GM23338 (cell line): ENCODE data around the gene GPATCH1. TPM values are rescaled to one million over a fixed set of nuclear protein-coding genes. Genes with fewer than 3 reads are reported as not detected.
A peak's percentile ranks its signal among the peaks of the same experiment; 100 is the strongest.

ENCODE experiments used
- ATAC-seq: fragments of 200-7000 bp; cut with Tn5 transposase; 3 replicates; pipeline ENCODE4 v1.9.1; 2020
- DNase-seq: peaks from one replicate; pipeline ENCODE4 v3.0.0-alpha.2; 2015; ENCODE audit warnings: low spot score
- H2AFZ ChIP-seq: fragments of 200-600 bp; sonication (generic); 2 replicates; pipeline ENCODE4 v1.8.0; 2016; ENCODE audit warnings: antibody characterized with exemption, mild to moderate bottlenecking, moderate library complexity
- H3F3A ChIP-seq: fragments of 200-600 bp; sonication (generic); replicated peaks from 2 replicates; pipeline ENCODE4 v1.8.0; 2017; ENCODE audit warnings: antibody characterized with exemption, mixed run types, low read depth
- H3K27ac ChIP-seq: fragments of 200-600 bp; sonication (generic); 2 replicates; pipeline ENCODE4 v1.6.1; 2016; ENCODE audit warnings: low read depth
- H3K27me3 ChIP-seq: fragments of 200-600 bp; sonication (generic); 2 replicates; pipeline ENCODE4 v1.8.0; 2016; ENCODE audit warnings: mild to moderate bottlenecking, mixed run types, moderate library complexity; ENCODE audit not compliant: insufficient read depth
- H3K36me3 ChIP-seq: fragments of 200-600 bp; sonication (generic); 2 replicates; pipeline ENCODE4 v1.8.0; 2016; ENCODE audit warnings: mild to moderate bottlenecking; ENCODE audit not compliant: insufficient read depth
- H3K4me1 ChIP-seq: fragments of 200-600 bp; sonication (generic); 2 replicates; pipeline ENCODE4 v1.8.0; 2016; ENCODE audit warnings: mild to moderate bottlenecking, moderate library complexity; ENCODE audit not compliant: insufficient read depth
- H3K4me2 ChIP-seq: fragments of 200-600 bp; sonication (generic); 2 replicates; pipeline ENCODE4 v1.7.1; 2017; ENCODE audit warnings: mixed run types
- H3K4me3 ChIP-seq: fragments of 200-600 bp; sonication (generic); 2 replicates; pipeline ENCODE4 v1.6.1; 2016; ENCODE audit warnings: mixed run types
- H3K79me2 ChIP-seq: fragments of 200-600 bp; sonication (generic); replicated peaks from 2 replicates; pipeline ENCODE4 v1.8.0; 2017; ENCODE audit warnings: mild to moderate bottlenecking; ENCODE audit not compliant: insufficient read depth
- H3K9me2 ChIP-seq: fragments of 200-600 bp; sonication (generic); 2 replicates; pipeline ENCODE4 v1.8.0; 2017; ENCODE audit not compliant: insufficient read depth
- H4K20me1 ChIP-seq: fragments of 200-600 bp; sonication (generic); replicated peaks from 2 replicates; pipeline ENCODE4 v1.8.0; 2017; ENCODE audit warnings: mild to moderate bottlenecking; ENCODE audit not compliant: insufficient read depth
- H3K27ac Mint-ChIP-seq: 2 replicates; pipeline ENCODE4 v1.8.0; 2020; ENCODE audit warnings: inconsistent platforms, mild to moderate bottlenecking, moderate library complexity, mixed read lengths
- H3K27me3 Mint-ChIP-seq: 3 replicates; pipeline ENCODE4 v1.8.0; 2022; ENCODE audit warnings: low read depth, mild to moderate bottlenecking, moderate library complexity, mixed read lengths, inconsistent platforms; ENCODE audit not compliant: insufficient read depth, poor library complexity
- H3K36me3 Mint-ChIP-seq: 3 replicates; pipeline ENCODE4 v1.8.0; 2021; ENCODE audit warnings: low read depth, mild to moderate bottlenecking, inconsistent platforms, moderate library complexity, mixed read lengths
- H3K4me1 Mint-ChIP-seq: 3 replicates; pipeline ENCODE4 v1.8.0; 2020; ENCODE audit warnings: mild to moderate bottlenecking, inconsistent platforms, mixed read lengths
- H3K4me3 Mint-ChIP-seq: 3 replicates; pipeline ENCODE4 v1.8.0; 2021; ENCODE audit warnings: moderate library complexity, mild to moderate bottlenecking, inconsistent platforms, mixed read lengths
- H3K9me3 Mint-ChIP-seq: 3 replicates; pipeline ENCODE4 v1.8.0; 2020; ENCODE audit warnings: moderate library complexity, mild to moderate bottlenecking, inconsistent platforms, mixed read lengths
- EZH2phosphoT487 ChIP-seq: fragments of 200-600 bp; sonication (generic); IDR thresholded peaks from one replicate; pipeline ENCODE4 v1.8.1; 2018; ENCODE audit warnings: antibody characterized with exemption; ENCODE audit not compliant: unreplicated experiment
- NANOG ChIP-seq: IDR thresholded peaks from 2 replicates; pipeline ENCODE4 v1.6.1; 2016; ENCODE audit warnings: antibody characterized with exemption, borderline replicate concordance
- polyA plus RNA-seq: library from polyadenylated mRNA; unstranded; fragments of >200 nt; fragmentation: Nextera tagmentation; extraction: Ambion mirVana; gene quantifications from 2 replicates; pipeline ENCODE4 v1.2.1, GENCODE V29; 2016
- total RNA-seq: library from RNA; depleted of rRNA; stranded (reverse); fragments of >200 nt; shearing (Covaris generic); gene quantifications from 2 replicates; pipeline ENCODE4 v1.2.3, GENCODE V29; 2014
- TF ChIP-seq, protein P1 (sequence below): IDR thresholded peaks from one replicate; pipeline ENCODE4 v1.6.1; 2018; ENCODE audit warnings: antibody characterized with exemption; ENCODE audit not compliant: unreplicated experiment
- TF ChIP-seq, protein P2 (sequence below), 2 experiments: fragments of 200-600 bp in 1 of 2; sonication (generic) in 1 of 2; conservative IDR thresholded peaks; 2 replicates each; pipeline versions ENCODE4 v1.5.1 to v1.6.1; 2016 to 2017; ENCODE audit warnings: antibody characterized with exemption in 2 of 2, low read depth in 2 of 2, mild to moderate bottlenecking in 2 of 2, moderate library complexity in 1 of 2
- TF ChIP-seq, protein P3 (sequence below): IDR thresholded peaks from 2 replicates; pipeline ENCODE4 v1.6.1; 2016; ENCODE audit warnings: antibody characterized with exemption

Gene GPATCH1
- total and polyA plus RNA-seq, 2 experiments from 2014 or later = 12.0 to 13.6 TPM

DNA sequence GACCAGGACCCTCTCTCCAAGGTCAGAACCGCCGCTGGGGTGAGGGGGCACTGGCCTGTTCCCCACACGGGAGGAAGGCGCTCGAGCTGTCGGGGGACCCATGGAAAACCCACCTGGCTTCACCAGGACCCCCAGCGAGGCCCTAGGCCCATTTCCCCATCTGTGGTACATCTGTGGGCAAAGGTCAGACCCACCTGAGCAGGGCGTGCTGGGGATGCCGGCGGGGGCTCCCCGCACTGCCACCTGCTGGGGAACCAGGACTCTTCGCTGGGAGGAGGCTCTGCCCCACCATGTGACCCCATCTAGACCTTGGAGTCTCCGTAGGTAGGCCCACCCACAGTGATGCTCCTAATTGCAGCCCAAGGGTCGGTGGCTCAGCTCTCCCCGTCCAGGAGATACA, 51.4 kb downstream of the GPATCH1 start:
- H3K4me1 Mint-ChIP-seq = peaks cover 6% of the 10 kb centered on the region; the same call in 2 of the 3 replicates
- no peaks in the 10 kb centered on the region for H3K27me3 ChIP-seq
- peak; percentile 70 for DNase-seq
- no peak overlapping the region for H3K4me3 Mint-ChIP-seq
- TF ChIP-seq, protein P1, sequence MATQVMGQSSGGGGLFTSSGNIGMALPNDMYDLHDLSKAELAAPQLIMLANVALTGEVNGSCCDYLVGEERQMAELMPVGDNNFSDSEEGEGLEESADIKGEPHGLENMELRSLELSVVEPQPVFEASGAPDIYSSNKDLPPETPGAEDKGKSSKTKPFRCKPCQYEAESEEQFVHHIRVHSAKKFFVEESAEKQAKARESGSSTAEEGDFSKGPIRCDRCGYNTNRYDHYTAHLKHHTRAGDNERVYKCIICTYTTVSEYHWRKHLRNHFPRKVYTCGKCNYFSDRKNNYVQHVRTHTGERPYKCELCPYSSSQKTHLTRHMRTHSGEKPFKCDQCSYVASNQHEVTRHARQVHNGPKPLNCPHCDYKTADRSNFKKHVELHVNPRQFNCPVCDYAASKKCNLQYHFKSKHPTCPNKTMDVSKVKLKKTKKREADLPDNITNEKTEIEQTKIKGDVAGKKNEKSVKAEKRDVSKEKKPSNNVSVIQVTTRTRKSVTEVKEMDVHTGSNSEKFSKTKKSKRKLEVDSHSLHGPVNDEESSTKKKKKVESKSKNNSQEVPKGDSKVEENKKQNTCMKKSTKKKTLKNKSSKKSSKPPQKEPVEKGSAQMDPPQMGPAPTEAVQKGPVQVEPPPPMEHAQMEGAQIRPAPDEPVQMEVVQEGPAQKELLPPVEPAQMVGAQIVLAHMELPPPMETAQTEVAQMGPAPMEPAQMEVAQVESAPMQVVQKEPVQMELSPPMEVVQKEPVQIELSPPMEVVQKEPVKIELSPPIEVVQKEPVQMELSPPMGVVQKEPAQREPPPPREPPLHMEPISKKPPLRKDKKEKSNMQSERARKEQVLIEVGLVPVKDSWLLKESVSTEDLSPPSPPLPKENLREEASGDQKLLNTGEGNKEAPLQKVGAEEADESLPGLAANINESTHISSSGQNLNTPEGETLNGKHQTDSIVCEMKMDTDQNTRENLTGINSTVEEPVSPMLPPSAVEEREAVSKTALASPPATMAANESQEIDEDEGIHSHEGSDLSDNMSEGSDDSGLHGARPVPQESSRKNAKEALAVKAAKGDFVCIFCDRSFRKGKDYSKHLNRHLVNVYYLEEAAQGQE = no peak
- TF ChIP-seq, protein P2, sequence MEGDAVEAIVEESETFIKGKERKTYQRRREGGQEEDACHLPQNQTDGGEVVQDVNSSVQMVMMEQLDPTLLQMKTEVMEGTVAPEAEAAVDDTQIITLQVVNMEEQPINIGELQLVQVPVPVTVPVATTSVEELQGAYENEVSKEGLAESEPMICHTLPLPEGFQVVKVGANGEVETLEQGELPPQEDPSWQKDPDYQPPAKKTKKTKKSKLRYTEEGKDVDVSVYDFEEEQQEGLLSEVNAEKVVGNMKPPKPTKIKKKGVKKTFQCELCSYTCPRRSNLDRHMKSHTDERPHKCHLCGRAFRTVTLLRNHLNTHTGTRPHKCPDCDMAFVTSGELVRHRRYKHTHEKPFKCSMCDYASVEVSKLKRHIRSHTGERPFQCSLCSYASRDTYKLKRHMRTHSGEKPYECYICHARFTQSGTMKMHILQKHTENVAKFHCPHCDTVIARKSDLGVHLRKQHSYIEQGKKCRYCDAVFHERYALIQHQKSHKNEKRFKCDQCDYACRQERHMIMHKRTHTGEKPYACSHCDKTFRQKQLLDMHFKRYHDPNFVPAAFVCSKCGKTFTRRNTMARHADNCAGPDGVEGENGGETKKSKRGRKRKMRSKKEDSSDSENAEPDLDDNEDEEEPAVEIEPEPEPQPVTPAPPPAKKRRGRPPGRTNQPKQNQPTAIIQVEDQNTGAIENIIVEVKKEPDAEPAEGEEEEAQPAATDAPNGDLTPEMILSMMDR (conservative IDR thresholded peaks at IDR 0.05; ENCODE audit: low read depth in 2 of 2) = peak; percentile 56 to 72
- TF ChIP-seq NANOG = no peak
- no peak for TF ChIP-seq EZH2phosphoT487
- H3K27ac ChIP-seq = no peak overlapping the region
- H3K9me3 Mint-ChIP-seq = no peaks in the 10 kb centered on the region; the same call in 2 of the 3 replicates
- no peaks in the 10 kb centered on the region for H3F3A ChIP-seq
- no peaks in the 10 kb centered on the region for H3K36me3 ChIP-seq
- ATAC-seq = peak; percentile 85
- H3K27ac Mint-ChIP-seq = no peak overlapping the region
- no peak overlapping the region for H3K4me2 ChIP-seq
- H2AFZ ChIP-seq = no peak overlapping the region
- H3K4me1 ChIP-seq = peaks cover 5% of the 10 kb centered on the region
- H4K20me1 ChIP-seq = no peaks in the 10 kb centered on the region
- H3K27me3 Mint-ChIP-seq = peaks cover 9% of the 10 kb centered on the region
- no peak overlapping the region for H3K4me3 ChIP-seq
- peaks cover 17% of the 10 kb centered on the region for H3K36me3 Mint-ChIP-seq
- H3K9me2 ChIP-seq = no peaks in the 10 kb centered on the region
- H3K79me2 ChIP-seq = no peaks in the 10 kb centered on the region

DNA sequence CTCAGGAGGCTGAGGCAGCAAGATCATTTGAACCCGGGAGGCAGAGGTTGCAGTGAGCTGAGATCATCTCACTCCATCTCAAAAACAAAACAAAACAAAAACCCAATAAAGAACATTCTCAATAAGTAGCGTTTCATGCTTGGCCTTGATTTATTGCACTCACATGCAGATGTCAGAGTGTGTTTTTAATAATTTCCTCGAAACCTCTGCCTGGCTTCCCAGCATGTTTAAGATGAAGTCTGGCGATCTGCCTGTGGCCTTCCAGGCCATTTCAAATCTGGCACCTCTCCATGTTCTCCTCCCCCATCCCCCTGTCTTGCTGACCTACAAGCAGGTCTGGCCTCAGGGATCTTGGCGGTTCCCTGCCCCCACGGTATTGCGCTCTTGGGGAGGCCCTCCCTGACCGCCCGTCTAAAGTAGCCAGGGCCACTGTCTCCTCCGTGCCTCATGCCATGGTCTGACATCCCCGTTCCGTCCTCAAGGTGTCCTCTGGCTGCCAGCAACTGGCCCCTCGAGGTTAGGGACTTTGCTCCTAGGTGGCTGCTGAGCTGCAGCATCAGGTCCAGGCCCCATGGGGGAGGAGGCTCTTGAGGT, 52.6 kb downstream of the GPATCH1 start:
- Histone ChIP-seq H3K9me2 (no peaks in the 10 kb centered on the region), H3K27ac (no peak overlapping the region), H2AFZ (0 out of 2 replicates have a peak overlapping the region, but pooled peaks have one; percentile 10), H3F3A (no peaks in the 10 kb centered on the region), H3K4me1 (peaks cover 5% of the 10 kb centered on the region), H4K20me1 (no peaks in the 10 kb centered on the region), H3K36me3 (no peaks in the 10 kb centered on the region), H3K27me3 (no peaks in the 10 kb centered on the region), H3K79me2 (no peaks in the 10 kb centered on the region), H3K4me2 (no peak overlapping the region), H3K4me3 (no peak overlapping the region)
- peaks cover 11% of the 10 kb centered on the region for H3K36me3 Mint-ChIP-seq
- no peak overlapping the region for H3K4me3 Mint-ChIP-seq
- DNase-seq (peak; percentile 51), ATAC-seq (peak; percentile 11; the same call in 1 of the 3 replicates)
- 0 out of 2 replicates have a peak overlapping the region, but pooled peaks have one; percentile 44 for H3K27ac Mint-ChIP-seq
- H3K9me3 Mint-ChIP-seq = no peaks in the 10 kb centered on the region; the same call in 2 of the 3 replicates
- H3K4me1 Mint-ChIP-seq = peaks cover 6% of the 10 kb centered on the region; the same call in 2 of the 3 replicates
- peaks cover 9% of the 10 kb centered on the region for H3K27me3 Mint-ChIP-seq
- TF ChIP-seq, protein P2 (conservative IDR thresholded peaks at IDR 0.05; ENCODE audit: low read depth in 2 of 2) = peak; percentile 10 to 33; a peak in 2 of 4 replicates
- TF ChIP-seq, protein P3, sequence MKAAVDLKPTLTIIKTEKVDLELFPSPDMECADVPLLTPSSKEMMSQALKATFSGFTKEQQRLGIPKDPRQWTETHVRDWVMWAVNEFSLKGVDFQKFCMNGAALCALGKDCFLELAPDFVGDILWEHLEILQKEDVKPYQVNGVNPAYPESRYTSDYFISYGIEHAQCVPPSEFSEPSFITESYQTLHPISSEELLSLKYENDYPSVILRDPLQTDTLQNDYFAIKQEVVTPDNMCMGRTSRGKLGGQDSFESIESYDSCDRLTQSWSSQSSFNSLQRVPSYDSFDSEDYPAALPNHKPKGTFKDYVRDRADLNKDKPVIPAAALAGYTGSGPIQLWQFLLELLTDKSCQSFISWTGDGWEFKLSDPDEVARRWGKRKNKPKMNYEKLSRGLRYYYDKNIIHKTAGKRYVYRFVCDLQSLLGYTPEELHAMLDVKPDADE = no peak
